Endometrial microvascular endothelial cells (primary cell): Measurements from ENCODE around the gene CRYAB. TPM values are rescaled to one million over a fixed set of nuclear protein-coding genes. Genes with fewer than 3 reads are reported as not detected.
"Not testable (repeated sequence)": the region's sequence is repeated elsewhere in the genome, so short reads cannot be mapped to it uniquely, and the experiment has no call there.

Experiments used
- in situ Hi-C: cut with HindIII; loops from 2 replicates; pipeline ENCODE4 v1.10.0; 2017; ENCODE audit warnings: low sequenced_read_pairs, low pct_unique_long_range_greater_than_20kb; ENCODE audit errors: inconsistent ontology term
- total RNA-seq: library from RNA; depleted of rRNA; stranded (reverse); fragments of >200 nt; gene quantifications from one replicate; pipeline ENCODE4 v1.2.3, GENCODE V29; 2015; ENCODE audit errors: inconsistent ontology term

The CRYAB gene
- total RNA-seq, 1 donor from 2014 or later: 0.19 TPM

- in situ Hi-C loops: no loop called here
Observed at GRCh38 chr11:111913031-111913861, 1.7 kb upstream of the CRYAB start.

- in situ Hi-C loops: no loop called here
Observed at GRCh38 chr11:111912535-111912934, 965 bp upstream of the CRYAB start, which contains the start of gene HSPB2. Gene HSPB2 (plus strand): TSS chr11:111912734. CDS start chr11:111912830, 96 bp downstream.

DNA sequence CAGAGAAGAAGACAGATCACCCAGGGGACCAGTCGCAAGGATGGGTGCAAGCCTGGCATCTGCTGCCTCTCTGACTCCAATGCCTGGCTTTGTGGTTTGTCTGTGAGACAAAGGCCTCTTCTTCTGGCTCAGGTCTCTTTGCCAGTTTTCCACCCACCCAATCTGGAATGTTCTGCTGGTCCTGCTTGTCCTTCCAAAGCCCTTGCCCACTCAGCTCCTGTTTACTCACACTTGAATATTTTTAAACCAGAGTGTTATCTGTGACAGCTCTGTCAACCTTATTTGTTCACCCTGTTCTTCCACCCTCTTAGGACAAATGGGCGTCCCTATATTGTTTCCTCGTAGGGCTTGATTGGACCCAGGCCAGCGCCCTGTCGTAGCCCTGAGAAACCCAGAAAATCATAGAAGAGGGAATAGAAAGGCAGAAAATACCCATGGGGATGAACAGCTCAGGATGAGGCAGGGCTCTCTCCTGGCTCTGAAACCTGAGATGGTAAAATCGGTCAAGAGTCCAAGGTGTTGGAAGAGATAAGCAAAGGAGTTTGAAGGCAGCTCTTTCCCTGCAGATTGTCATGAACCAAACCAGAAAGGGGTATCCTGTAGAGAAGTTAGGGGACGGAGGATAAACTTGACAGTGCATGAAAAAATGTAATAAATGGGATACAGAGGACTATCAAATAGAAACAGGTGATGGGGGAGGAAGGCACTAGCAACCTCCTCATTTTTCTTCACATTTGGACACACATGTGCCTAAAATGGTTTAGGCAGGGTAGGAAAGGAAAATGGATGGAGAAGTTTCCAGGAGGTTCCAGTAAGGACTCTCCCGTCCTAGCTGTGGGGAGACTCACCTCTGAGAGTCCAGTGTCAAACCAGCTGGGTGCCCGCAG lies 651 bp downstream of the CRYAB start:
- in situ Hi-C loops: no loop called here

- in situ Hi-C loops: no loop called here
Observed at GRCh38 chr11:111909378-111909777, 2.2 kb downstream of the CRYAB start.

DNA sequence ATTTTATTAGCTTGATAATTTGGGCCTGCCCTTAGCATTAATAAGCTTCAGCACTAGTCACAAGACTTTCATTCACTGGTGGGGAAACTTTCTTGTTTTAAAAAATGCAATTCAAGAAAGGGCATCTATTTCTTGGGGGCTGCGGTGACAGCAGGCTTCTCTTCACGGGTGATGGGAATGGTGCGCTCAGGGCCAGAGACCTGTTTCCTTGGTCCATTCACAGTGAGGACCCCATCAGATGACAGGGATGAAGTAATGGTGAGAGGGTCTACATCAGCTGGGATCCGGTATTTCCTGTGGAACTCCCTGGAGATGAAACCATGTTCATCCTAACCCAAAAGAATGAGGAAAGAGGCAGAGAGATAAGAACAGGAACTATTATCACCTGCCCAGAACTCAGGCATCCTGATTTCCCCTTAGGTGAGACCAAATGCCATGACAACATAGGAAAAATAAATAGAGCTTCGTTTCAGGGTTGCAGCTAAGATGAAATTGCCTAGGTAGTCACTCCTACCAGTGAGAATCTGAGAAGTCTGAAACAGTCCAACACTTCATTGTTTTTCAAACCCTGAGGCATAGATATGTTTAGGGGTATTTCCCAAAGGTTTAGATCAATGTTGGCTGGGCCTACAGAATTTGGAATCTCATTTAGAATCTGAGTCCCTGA lies 2.8 kb downstream of the CRYAB start:
- in situ Hi-C loops: no loop called here

- in situ Hi-C loops: no loop called here
Observed at GRCh38 chr11:111906680-111907079, 4.9 kb downstream of the CRYAB start.

DNA sequence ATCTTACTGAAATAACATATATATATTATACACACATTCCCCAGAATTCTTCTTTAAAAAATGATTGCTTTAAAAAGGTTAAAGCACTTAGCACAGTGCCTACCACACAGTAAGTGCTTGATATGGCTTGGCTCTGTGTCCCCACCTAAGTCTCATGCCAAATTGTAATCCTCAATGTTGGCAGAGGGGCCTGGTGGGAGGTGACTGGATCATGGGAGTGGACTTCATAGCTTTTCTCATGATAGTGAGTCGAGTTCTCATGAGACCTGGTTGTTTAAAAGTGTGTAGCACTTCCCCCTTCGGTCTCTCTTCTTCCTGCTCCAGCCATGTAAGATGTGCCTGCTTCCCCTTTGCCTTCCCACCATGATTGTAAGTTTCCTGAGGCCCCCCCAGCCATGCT lies 6.2 kb downstream of the CRYAB start:
- in situ Hi-C loops: no loop called here

DNA sequence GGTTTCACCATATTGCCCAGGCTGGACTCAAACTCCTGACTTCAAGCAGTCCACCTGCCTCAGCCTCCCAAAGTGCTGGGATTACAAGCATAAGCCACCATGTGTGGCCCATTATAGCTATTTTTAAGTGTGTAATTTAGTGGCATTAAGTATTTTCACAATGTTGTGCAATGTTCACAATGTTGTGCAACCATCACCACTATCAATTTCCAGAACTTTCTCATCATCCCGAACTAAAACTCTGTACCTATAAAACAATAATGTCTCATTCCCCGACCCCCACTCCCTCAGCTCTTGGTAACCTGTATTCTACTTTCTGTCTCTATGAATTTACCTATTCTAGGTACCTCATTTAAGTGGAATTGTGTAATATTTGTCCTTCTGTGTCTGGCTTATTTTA lies 24.7 kb downstream of the CRYAB start:
- in situ Hi-C loops: no loop called here

GRCh38 chr11:111886032-111886431 lies 25.5 kb downstream of the CRYAB start:
- in situ Hi-C loops: no loop called here

DNA sequence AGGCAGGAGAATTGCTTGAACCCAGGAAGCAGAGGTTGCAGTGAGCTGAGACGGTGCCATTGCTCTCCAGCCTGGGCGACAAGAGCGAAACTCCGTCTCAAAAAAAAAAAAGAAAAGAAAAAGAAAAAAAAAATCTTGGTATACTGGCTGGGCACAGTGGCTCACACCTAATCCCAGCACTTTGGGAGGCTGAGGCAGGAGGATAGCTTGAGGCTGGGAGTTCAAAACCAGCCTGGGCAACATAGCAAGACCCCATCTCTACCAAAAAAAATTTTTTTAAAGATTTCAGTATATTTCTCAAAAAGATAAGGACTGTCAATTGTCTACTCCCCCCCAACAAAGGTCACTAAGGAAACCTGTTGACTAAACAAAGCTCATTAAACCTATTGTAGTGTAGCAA lies 26.5 kb downstream of the CRYAB start:
- in situ Hi-C loops: not testable (repeated sequence)

- in situ Hi-C loops: no loop called here
Observed at GRCh38 chr11:111882202-111882601, 29.4 kb downstream of the CRYAB start.

DNA sequence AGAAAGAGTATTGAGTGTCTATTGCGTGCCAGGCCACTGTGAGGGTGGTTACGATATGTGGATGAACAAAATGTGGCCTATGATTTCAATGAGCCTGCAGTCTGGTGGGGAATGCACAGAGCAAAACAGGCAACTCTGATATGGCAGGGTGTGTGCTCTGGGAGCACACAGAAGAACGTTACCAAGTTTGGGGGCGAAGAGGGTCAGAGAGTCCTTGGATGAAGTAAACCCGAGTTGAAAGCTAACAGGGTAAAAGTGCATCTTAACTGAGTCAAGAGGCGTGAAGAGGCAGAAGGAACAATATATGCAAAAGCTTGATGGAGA lies 32.0 kb downstream of the CRYAB start:
- in situ Hi-C loops: no loop called here

DNA sequence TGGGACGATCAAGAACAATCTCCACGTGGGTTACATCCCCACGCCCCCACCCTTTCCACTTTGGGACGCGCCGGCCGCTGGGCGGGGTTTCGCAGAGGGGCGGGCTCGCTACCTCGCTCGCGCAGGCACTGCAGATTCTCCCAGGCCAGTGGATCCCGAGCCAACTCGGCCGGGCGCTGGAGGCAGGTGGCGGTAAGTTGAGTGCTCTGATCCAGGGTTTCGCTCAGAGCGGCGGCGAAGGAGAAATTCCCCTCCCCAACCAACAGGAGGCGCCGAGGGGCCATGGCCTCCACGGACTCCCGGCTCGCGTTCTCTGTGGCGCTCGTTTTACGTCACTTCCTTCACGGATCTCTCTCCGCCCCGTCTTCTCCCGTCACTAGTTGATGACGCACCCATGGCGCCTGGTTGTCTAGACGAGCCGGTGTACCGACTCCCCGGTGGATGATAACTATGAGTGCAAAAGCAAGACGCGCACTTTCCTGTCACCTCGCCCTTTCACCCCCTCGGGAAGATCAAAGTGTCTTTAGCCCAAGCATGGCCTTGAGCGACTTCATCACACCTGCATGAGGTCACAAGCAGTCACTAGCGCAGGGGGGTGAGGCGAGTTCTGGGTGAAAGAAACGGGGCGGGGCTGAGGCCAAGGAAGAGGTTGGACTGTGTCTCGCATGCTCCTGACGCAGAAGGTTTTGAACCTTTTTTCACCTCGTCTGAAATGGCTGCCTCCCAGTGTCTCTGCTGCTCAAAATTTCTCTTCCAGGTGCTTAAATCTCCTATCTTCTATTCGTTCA lies 32.5 kb downstream of the CRYAB start, which contains the start of the genes CFAP68 and FDXACB1:
CFAP68 (plus strand) TSS at position 693 of the 788 bp plus-strand sequence; CDS start at position 713, 20 bp downstream.
FDXACB1 (minus strand) TSS at position 317 of the 788 bp plus-strand sequence; CDS start at position 284, 33 bp downstream.
- in situ Hi-C loops: no loop called here

- in situ Hi-C loops: no loop called here
Observed at GRCh38 chr11:111878385-111878848, 33.2 kb downstream of the CRYAB start.

- in situ Hi-C loops: no loop called here
Observed at GRCh38 chr11:111871693-111872161, 39.8 kb downstream of the CRYAB start.

- in situ Hi-C loops: no loop called here
Observed at GRCh38 chr11:111870886-111871692, 40.5 kb downstream of the CRYAB start, which contains the start of gene ALG9. Gene ALG9 (minus strand): TSS chr11:111871581. CDS start chr11:111871482, 99 bp downstream.

DNA sequence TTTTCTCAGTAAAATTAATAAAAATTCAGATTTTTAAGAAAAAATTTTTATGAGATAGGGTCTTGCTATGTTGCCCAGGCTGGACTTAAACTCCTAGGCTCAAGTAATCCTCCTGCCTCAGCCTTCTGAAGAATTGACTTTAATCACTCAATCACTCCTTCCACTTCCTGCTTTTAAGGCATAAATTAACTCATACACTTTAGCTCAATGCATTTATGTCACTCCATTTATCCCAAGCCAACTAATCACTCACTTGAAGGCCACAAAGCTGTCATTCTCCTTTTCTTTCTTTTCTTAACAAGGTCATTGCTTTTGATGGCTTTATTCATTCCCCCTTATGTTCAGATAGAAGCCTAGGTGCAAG lies 41.1 kb downstream of the CRYAB start:
- in situ Hi-C loops: no loop called here
